ENCODE measurements around the gene ELP5. TPM values are rescaled to one million over a fixed set of nuclear protein-coding genes. Genes with fewer than 3 reads are reported as not detected.
A peak's percentile ranks its signal among the peaks of the same experiment; 100 is the strongest.

The ELP5 gene
- total and polyA plus RNA-seq, 2 of the 4 experiments (the other 2 are of a cell fraction): 39.3 to 46.6 TPM

- Histone ChIP-seq H3K9me3 (ENCODE audit: control insufficient read depth, insufficient read depth, low read length) (no peaks in the 10 kb centered on the region; the same call in 1 of the 2 replicates), H2BK120ac (ENCODE audit: low read depth, low read length) (no peak overlapping the region), H2AFZ (replicated peaks; ENCODE audit: low read length, poor library complexity) (peak overlapping the region; percentile 88), H3K9ac (ENCODE audit: low read depth, low read length) (no peak overlapping the region), H3K27me3 (ENCODE audit: control insufficient read depth, insufficient read depth, low read length) (peaks cover 44% of the 10 kb centered on the region), H2BK15ac (ENCODE audit: low read depth, low read length) (no peak overlapping the region), H4K91ac (ENCODE audit: insufficient read depth, low read depth, low read length) (no peak overlapping the region), H3K4me2 (ENCODE audit: low read depth, low read length) (peak overlapping the region; percentile 62), H4K8ac (ENCODE audit: low read depth in 2 of 2, low read length in 2 of 2) (peak overlapping the region in 1 of 2 experiments; percentile 83; a peak in 1 of 4 replicates), H3K79me1 (ENCODE audit: low read depth in 1 of 2, low read length in 2 of 2) (no peaks in the 10 kb centered on the region), H3K9me1 (ENCODE audit: insufficient read depth, low read length) (no peaks in the 10 kb centered on the region; the same call in 1 of the 2 replicates), H3K18ac (ENCODE audit: low read depth, low read length) (no peak overlapping the region), H2BK20ac (ENCODE audit: low read depth, low read length) (no peak overlapping the region), H3K4me3 (ENCODE audit: insufficient read depth, low read depth, low read length) (no peak overlapping the region; the same call in 1 of the 2 replicates), H3K4me1 (ENCODE audit: control insufficient read depth, insufficient read depth, low read length) (peaks cover 3% of the 10 kb centered on the region), H3K14ac (replicated peaks; ENCODE audit: low read depth, low read length) (no peak overlapping the region), H4K5ac (ENCODE audit: low read depth, low read length) (no peak overlapping the region), H3K23ac (ENCODE audit: low read depth, low read length) (no peak overlapping the region; the same call in 1 of the 2 replicates), H3K4ac (ENCODE audit: low read depth, low read length) (no peak overlapping the region), H2AK9ac (replicated peaks; ENCODE audit: low read depth, low read length, poor library complexity) (peak overlapping the region; percentile 20), H2AK5ac (ENCODE audit: low read depth, low read length) (no peak overlapping the region), H3K56ac (ENCODE audit: extremely low read depth, insufficient read depth, low read length) (no peak overlapping the region), H3K36me3 (ENCODE audit: control insufficient read depth, insufficient read depth, low read length) (no peaks in the 10 kb centered on the region), H3K27ac (ENCODE audit: insufficient read depth, low read length) (no peak overlapping the region), H2BK5ac (ENCODE audit: low read depth, low read length, poor library complexity, severe bottlenecking) (no peak overlapping the region), H4K20me1 (ENCODE audit: insufficient read depth, low read length) (0 out of 2 replicates have a peak, but pooled peaks cover 3% of the 10 kb centered on the region)
- ChIA-PET CTCF (interaction anchor here (0.5 to 2.0 kb wide), 8 partner anchors 9 to 250 kb away, joined by 3 to 17 read pairs (median 4); partner anchors contain the start of gene SLC2A4), POLR2A (ENCODE audit: unreplicated experiment) (no interaction called here)
- ATAC-seq (ENCODE audit: low read depth): peak; percentile 93
- DNase-seq: peak; percentile 74
- in situ Hi-C loops (cut with MboI; ENCODE audit: low sequenced_read_pairs) (no loop called here), intact Hi-C loops (cut with micrococcal nuclease) (loop anchor here (1.0 to 5.0 kb wide), 4 partner anchors 16 to 251 kb away; partner anchors contain the start of gene PHF23), dilution Hi-C loops (cut with HindIII; ENCODE audit: low sequenced_read_pairs, unreplicated experiment) (no loop called here)
- 3% methylated on average over 30 of the region's 51 CpGs; no CpG with 5 or more reads in 1 of the 2 experiments for WGBS, 2 experiments (ENCODE audit: extremely low coverage in 2 of 2, insufficient read length in 1 of 2)
- no TSS peak for BruUV-seq (replicated peaks)
- TF ChIP-seq RAD21 (IDR thresholded peaks at IDR 0.05; ENCODE audit: low read length) (peak; percentile 95), ELK1 (IDR thresholded peaks at IDR 0.05; ENCODE audit: borderline replicate concordance, low read depth, low read length) (no peak), CTCF (conservative IDR thresholded peaks at IDR 0.05; ENCODE audit: low read depth, low read length) (peak; percentile 94), RCOR1 (IDR thresholded peaks at IDR 0.05; ENCODE audit: insufficient replicate concordance, low read length) (no peak), FOS (IDR thresholded peaks at IDR 0.05; ENCODE audit: low read depth, low read length) (0 out of 2 replicates have a peak, but pooled peaks have one; percentile 13), BHLHE40 (IDR thresholded peaks at IDR 0.05; ENCODE audit: low read depth, low read length) (peak; percentile 94), USF2 (IDR thresholded peaks at IDR 0.05; ENCODE audit: low read depth, low read length) (peak; percentile 92), CEBPB (IDR thresholded peaks at IDR 0.05; ENCODE audit: low read depth, low read length) (no peak), RFX5 (IDR thresholded peaks at IDR 0.05; ENCODE audit: low read depth, low read length) (no peak), NFE2L2 (IDR thresholded peaks at IDR 0.05; ENCODE audit: low read depth, low read length) (no peak), MXI1 (IDR thresholded peaks at IDR 0.05; ENCODE audit: borderline replicate concordance, low read depth, low read length) (peak; percentile 98), CHD1 (IDR thresholded peaks at IDR 0.05; ENCODE audit: low read depth, low read length) (no peak), SMC3 (IDR thresholded peaks at IDR 0.05; ENCODE audit: low read depth, low read length) (peak; percentile 92), MAFK (IDR thresholded peaks at IDR 0.05; ENCODE audit: low read depth, low read length) (no peak), POLR2A (IDR thresholded peaks at IDR 0.05; ENCODE audit: low read depth, low read length) (0 out of 2 replicates have a peak, but pooled peaks have one; percentile 39)
Measured at GRCh38 chr17:7296189-7296861, 44.3 kb downstream of the ELP5 start.
